ENCODE measurements around the gene MRPL58. TPM values are rescaled to one million over a fixed set of nuclear protein-coding genes. Genes with fewer than 3 reads are reported as not detected.

MRPL58 gene
- polyA plus RNA-seq, result 43.3 to 61.1 TPM (median 53.6 TPM) in 3 replicates
- 71.3 TPM for polyA plus RNA-seq (2011; ENCODE audit: low read depth)
- 41.1 and 43.1 TPM in 2 replicates for polyA plus RNA-seq (2011; cell fraction: cytosol; rRNA removed)
- polyA plus RNA-seq (2011; cell fraction: nucleus; rRNA removed), result 20.9 and 24.8 TPM in 2 replicates
- 32.9 and 50.3 TPM in 2 replicates for polyA plus RNA-seq (2012; ENCODE audit: low replicate concordance)
- polyA minus RNA-seq, result 5.0 to 12.5 TPM (median 9.9 TPM) in 3 replicates
- polyA minus RNA-seq (2011; cell fraction: cytosol; rRNA and poly(A)+ RNA removed), result 20.1 TPM
- 6.4 and 7.1 TPM in 2 replicates for polyA minus RNA-seq (2011; cell fraction: nucleus; rRNA and poly(A)+ RNA removed)

DNA sequence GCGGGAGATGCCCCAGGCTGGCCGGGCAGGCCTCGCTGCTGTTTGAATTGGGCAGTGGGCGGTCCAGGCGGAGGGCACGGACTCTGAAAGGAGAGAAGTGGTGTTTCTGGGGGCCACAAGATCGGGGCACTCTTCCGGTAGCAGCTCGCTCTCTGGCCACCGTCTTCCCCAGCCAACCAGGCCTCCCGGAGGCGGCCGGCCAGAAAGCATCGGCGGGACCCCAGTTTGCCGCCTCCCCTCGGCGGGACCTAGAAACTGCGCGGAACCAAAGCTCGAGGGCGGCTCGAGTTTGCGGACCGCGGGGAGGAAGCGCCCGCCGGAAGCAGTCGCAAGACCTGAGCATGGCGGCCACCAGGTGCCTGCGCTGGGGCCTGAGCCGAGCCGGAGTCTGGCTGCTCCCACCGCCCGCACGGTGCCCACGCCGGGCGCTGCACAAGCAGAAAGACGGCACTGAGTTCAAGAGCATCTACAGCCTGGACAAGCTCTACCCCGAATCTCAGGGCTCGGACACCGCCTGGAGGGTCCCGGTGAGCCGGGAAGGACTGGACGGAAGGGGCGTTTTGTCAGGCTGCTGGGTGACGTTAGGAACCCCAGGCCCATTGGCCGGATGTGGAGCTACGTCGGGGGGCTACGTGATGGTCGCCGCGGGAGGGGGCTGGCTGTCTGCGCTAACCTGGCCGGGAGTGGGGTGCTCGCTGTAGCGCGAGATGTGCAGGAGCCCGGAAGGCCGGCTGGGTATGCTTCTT, at the start of gene MRPL58:
MRPL58 (plus strand) TSS at position 325 of the 746 bp plus-strand sequence; CDS start at position 342, 17 bp downstream.
- peak within 1 kb of the TSS; percentile 61 for H3K27ac ChIP-seq (ENCODE audit: control insufficient read depth, insufficient read depth, low read length)
- DNase-seq (ENCODE audit: low read depth, low spot score) (no peak), FAIRE-seq (no peak)
- TF ChIP-seq CTCF (optimal IDR thresholded peaks at IDR 0.05 in 1 of 3, IDR thresholded peaks at IDR 0.05 in 1 of 3, conservative IDR thresholded peaks at IDR 0.05 in 1 of 3; ENCODE audit: extremely low read depth in 1 of 3, insufficient read depth in 2 of 3, low read length in 3 of 3) (peak in 1 of 3 experiments; percentile 70), EZH2 (IDR thresholded peaks at IDR 0.05; ENCODE audit: low read length) (no peak)
- peak within 1 kb of the TSS; percentile 98 for H3K4me2 ChIP-seq (ENCODE audit: control insufficient read depth, extremely low read depth, insufficient read depth, low read depth, low read length)
- H3K9me1 ChIP-seq (ENCODE audit: control insufficient read depth, extremely low read depth, insufficient read depth, low read length), result peaks cover 4% of the 10 kb centered on the region
- H3K9me3 ChIP-seq (ENCODE audit: control insufficient read depth, low read depth, low read length), result no peaks in the 10 kb centered on the region
- H2AFZ ChIP-seq (ENCODE audit: control insufficient read depth, low read length), result peak within 1 kb of the TSS; percentile 94
- no peaks in the 10 kb centered on the region for H3K27me3 ChIP-seq (ENCODE audit: control insufficient read depth, extremely low read depth, insufficient read depth, low read length)
- H3K4me3 ChIP-seq (ENCODE audit: control insufficient read depth in 2 of 3, extremely low read depth in 1 of 3, insufficient read depth in 2 of 3, low read depth in 1 of 3, low read length in 3 of 3), result peak within 1 kb of the TSS; percentile 75 to 90 (median 87)
- H3K79me2 ChIP-seq (ENCODE audit: control insufficient read depth, insufficient read depth, low read length), result peaks cover 26% of the 10 kb centered on the region
- dilution Hi-C loops (cut with MboI; ENCODE audit: extremely low pct_ligation_motif_present, low sequenced_read_pairs), result no loop called here
- H3K36me3 ChIP-seq (ENCODE audit: control insufficient read depth in 2 of 2, extremely low read depth in 1 of 2, insufficient read depth in 2 of 2, low read length in 2 of 2), result peaks cover 0 to 2% of the 10 kb centered on the region in 2 experiments
- H3K9ac ChIP-seq (ENCODE audit: control insufficient read depth, extremely low read depth, insufficient read depth, low read length), result peak within 1 kb of the TSS; percentile 76
- H3K4me1 ChIP-seq (ENCODE audit: control insufficient read depth, extremely low read depth, insufficient read depth, low read length), result peaks cover 21% of the 10 kb centered on the region
- no peaks in the 10 kb centered on the region for H4K20me1 ChIP-seq (ENCODE audit: control insufficient read depth, extremely low read depth, insufficient read depth, low read length)

- Histone ChIP-seq H3K9ac (ENCODE audit: control insufficient read depth, extremely low read depth, insufficient read depth, low read length) (no peak overlapping the region), H3K4me3 (ENCODE audit: control insufficient read depth in 2 of 3, extremely low read depth in 1 of 3, insufficient read depth in 2 of 3, low read depth in 1 of 3, low read length in 3 of 3) (no peak overlapping the region), H3K9me3 (ENCODE audit: control insufficient read depth, low read depth, low read length) (no peaks in the 10 kb centered on the region), H3K79me2 (ENCODE audit: control insufficient read depth, insufficient read depth, low read length) (no peaks in the 10 kb centered on the region), H3K9me1 (ENCODE audit: control insufficient read depth, extremely low read depth, insufficient read depth, low read length) (no peaks in the 10 kb centered on the region), H3K27me3 (ENCODE audit: control insufficient read depth, extremely low read depth, insufficient read depth, low read length) (no peaks in the 10 kb centered on the region), H3K4me2 (ENCODE audit: control insufficient read depth, extremely low read depth, insufficient read depth, low read depth, low read length) (no peak overlapping the region), H3K27ac (ENCODE audit: control insufficient read depth, insufficient read depth, low read length) (no peak overlapping the region), H2AFZ (ENCODE audit: control insufficient read depth, low read length) (no peak overlapping the region), H4K20me1 (ENCODE audit: control insufficient read depth, extremely low read depth, insufficient read depth, low read length) (no peaks in the 10 kb centered on the region), H3K36me3 (ENCODE audit: control insufficient read depth in 2 of 2, extremely low read depth in 1 of 2, insufficient read depth in 2 of 2, low read length in 2 of 2) (no peaks in the 10 kb centered on the region), H3K4me1 (ENCODE audit: control insufficient read depth, extremely low read depth, insufficient read depth, low read length) (peaks cover 14% of the 10 kb centered on the region)
- TF ChIP-seq EZH2 (IDR thresholded peaks at IDR 0.05; ENCODE audit: low read length) (no peak), CTCF (optimal IDR thresholded peaks at IDR 0.05 in 1 of 3, IDR thresholded peaks at IDR 0.05 in 1 of 3, conservative IDR thresholded peaks at IDR 0.05 in 1 of 3; ENCODE audit: extremely low read depth in 1 of 3, insufficient read depth in 2 of 3, low read length in 3 of 3) (peak in 2 of 3 experiments; percentile 16 to 29)
- no peak for FAIRE-seq
- DNase-seq (ENCODE audit: low read depth, low spot score), result no peak
- dilution Hi-C loops (cut with MboI; ENCODE audit: extremely low pct_ligation_motif_present, low sequenced_read_pairs), result no loop called here
Observed at GRCh38 chr17:74963656-74964055, 48.8 kb upstream of the MRPL58 start.

Data from keratinocyte (primary cell).